H54 (cell line): ENCODE data around the gene WFDC12.

Source experiments
- DNase-seq: peaks from one replicate; pipeline ENCODE4 v3.0.0; 2011; ENCODE audit warnings: low spot score, mixed read lengths; ENCODE audit not compliant: insufficient read length
- FAIRE-seq: peaks from 3 replicates; lab custom pipeline; 2011; peaks lifted over from hg19 to GRCh38; lab: Jason Lieb, UNC
- POLR2A ChIP-seq: IDR thresholded peaks from 2 replicates; pipeline ENCODE4 v1.6.1; 2011; ENCODE audit warnings: low read depth, mild to moderate bottlenecking, low read length

The WFDC12 gene

GRCh38 chr20:45111285-45111684, 13.0 kb downstream of the WFDC12 start:
- DNase-seq (no peak), FAIRE-seq (no peak)
- TF ChIP-seq POLR2A: no peak

DNA sequence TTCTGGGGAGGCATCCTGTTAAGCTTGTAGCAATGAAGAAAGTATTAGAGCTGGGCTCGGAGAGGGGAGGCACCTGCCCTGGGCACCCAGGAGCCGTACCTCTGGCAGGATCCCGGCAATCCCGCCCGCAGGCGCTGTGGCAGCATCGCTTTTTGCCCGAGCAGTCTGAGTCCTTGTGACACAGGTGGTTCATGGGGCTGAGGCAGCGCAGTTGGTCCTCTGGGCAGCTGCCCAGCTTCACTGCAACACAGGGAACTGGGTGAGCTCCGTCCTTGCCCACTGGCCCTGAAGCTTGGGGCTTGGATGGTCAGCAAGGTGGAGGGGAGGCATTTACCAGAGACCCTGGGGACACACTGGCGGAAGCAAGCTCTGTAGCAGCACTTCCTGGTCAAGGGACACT, 14.0 kb downstream of the WFDC12 start:
- DNase-seq (no peak), FAIRE-seq (no peak)
- no peak for TF ChIP-seq POLR2A

- DNase-seq: no peak
- no peak for FAIRE-seq
- TF ChIP-seq POLR2A: no peak
These were observed 14.6 kb downstream of the WFDC12 start for GRCh38 chr20:45109634-45110033.

- TF ChIP-seq POLR2A: no peak
- DNase-seq (no peak), FAIRE-seq (no peak)
These were observed 18.9 kb downstream of the WFDC12 start for GRCh38 chr20:45105317-45105716.

DNA sequence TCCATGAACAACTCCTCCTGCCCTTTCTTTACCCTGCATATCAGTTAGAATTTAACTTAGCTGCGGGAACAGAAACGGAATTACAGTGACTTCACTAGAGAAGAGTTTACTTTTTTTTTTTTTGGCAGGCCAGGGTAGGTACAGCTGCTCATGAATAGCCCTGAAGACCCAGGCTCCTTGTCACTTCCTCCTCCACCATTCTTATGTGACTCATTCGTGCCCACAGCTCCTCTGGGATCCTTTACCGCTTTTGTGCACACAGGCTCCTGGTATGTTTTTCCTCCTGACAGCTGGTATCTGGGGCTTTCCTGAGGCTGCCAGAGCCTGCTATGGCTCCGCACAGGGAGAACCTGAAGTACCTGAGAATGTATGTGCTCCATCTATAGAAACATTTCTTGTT, 19.5 kb downstream of the WFDC12 start:
- DNase-seq (peak; percentile 91), FAIRE-seq (no peak)
- TF ChIP-seq POLR2A: no peak

DNA sequence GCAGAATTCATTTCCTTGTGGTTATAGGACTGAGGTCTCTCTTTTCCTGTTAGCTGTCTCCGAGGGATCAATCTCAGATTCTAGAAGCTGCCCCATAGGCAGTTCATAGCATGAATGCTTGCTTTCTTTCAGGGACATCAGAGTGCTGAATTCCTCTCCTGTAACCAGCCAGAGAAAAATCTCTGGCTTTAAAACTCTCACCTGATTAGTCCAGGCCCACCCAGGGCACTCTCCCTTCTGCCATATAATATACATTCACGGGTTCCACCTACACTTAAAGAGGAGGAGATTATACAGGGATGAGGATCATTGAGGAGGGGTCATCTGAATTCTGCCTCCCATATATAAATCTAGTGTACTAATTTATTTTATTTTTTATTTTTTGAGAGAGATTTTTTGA, 21.2 kb downstream of the WFDC12 start:
- DNase-seq (no peak), FAIRE-seq (no peak)
- TF ChIP-seq POLR2A: no peak

GRCh38 chr20:45101333-45101850, 22.9 kb downstream of the WFDC12 start:
- FAIRE-seq (no peak), DNase-seq (no peak)
- TF ChIP-seq POLR2A: no peak

- no peak for DNase-seq
- no peak for FAIRE-seq
These were observed 23.6 kb downstream of the WFDC12 start, which contains the start of gene KCNS1 for GRCh38 chr20:45100563-45101245. KCNS1 (minus strand) TSS chr20:45101127; CDS start chr20:45099236, 1,891 bp downstream.

GRCh38 chr20:45098103-45098773, 26.0 kb downstream of the WFDC12 start:
- DNase-seq (no peak), FAIRE-seq (no peak)
- no peak for TF ChIP-seq POLR2A

More at GRCh38 chr20:45100563-45101245, 23.6 kb downstream of the WFDC12 start, which contains the start of gene KCNS1:
- TF ChIP-seq POLR2A: no peak

DNA sequence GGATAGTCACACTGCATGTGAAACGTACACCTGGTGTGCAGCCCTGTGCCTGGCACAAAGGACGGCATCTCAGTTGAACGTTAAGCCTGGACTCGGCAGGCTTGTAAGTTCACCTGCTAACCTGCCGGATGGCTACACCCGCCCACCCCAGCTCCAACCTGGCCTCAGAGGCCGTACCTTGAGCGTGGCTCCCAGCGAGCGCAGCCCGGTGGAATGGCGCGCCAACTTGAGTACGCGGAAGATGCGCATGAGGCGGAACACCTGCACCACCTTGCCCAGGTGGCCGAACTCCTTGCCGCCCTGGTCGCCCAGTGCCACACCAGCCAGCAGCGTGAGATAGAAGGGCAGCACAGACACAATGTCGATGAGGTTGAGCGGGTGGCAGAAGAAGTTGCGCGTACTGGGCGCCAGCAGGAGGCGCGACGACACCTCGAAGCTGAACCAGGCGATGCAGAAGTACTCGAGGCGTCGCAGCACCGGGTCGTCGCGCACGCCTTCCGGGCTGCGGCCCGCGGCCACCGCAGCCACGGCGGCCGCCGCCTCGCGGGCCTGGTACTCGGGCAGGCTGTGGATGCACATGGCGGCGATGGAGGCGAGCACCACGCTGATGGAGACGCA, 26.7 kb downstream of the WFDC12 start:
- no peak for DNase-seq
- no peak for TF ChIP-seq POLR2A
- FAIRE-seq: no peak

- TF ChIP-seq POLR2A: no peak
- FAIRE-seq (no peak), DNase-seq (no peak)
These were observed 27.5 kb downstream of the WFDC12 start for GRCh38 chr20:45096781-45097180.

DNA sequence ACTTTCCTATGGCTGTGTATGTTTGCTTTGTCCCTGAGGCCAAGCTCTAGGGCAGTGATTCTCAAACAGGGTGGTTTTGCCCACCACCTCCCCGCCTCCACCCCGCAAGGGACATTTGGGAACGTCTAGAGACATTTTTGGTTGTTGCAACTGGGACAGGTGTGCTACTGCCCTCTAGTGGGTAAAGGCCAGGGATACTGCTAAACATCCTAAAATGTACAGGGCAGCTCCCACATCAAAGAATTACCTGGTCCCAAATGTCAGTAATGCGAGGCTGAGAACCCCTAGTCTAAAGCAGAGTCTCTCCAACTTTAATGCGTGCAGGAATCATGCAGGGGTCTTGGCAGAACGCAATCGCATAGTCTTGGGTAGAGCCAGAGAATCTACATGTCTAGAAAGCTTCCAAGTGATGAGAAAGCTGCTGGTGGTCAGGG, 28.4 kb downstream of the WFDC12 start:
- no peak for TF ChIP-seq POLR2A
- no peak for FAIRE-seq
- DNase-seq: peak; percentile 73

DNA sequence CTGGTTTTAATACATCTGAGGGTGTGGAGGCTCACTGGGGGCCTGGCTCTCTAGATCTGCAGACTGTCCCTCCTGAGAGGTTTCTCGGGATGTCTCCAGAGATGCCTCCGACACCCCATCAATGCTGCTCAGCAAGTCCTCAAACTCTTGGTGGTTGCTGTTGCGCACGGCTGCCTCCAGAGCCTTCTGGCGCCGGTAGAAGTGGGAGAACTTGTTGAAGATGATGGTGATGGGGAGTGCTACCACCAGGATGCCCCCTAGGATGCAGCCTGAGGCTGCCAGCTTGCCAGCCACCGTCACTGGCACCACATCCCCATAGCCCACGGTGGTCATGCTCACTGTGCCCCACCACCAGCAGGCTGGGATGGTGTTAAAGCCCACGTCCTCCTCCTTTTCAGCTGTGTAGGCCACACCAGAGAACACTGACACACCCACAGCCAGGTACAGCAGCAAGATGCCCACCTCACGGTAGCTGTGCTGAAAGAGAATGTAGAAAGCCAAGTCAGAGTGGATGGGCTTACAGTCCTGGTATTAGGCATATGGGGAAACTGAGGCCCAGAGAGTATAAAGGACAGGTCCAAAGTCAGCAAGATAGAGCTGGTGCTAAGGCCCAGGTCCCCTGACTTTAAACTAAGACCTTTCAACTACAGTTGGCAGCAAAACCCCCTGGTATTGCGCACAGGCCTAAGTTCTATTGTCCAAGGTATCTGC, 29.2 kb downstream of the WFDC12 start:
- no peak for TF ChIP-seq POLR2A
- no peak for DNase-seq
- no peak for FAIRE-seq
